H9 (cell line): ENCODE results near the gene KCNIP4. TPM values are rescaled to one million over a fixed set of nuclear protein-coding genes. Genes with fewer than 3 reads are reported as not detected.

Experiments
- DNase-seq: peaks from one replicate; pipeline ENCODE4 v3.0.0-alpha.2; 2017
- H2AFZ ChIP-seq: one replicate; pipeline ENCODE4 v1.6.1; 2013; ENCODE audit warnings: mild to moderate bottlenecking, low read length, control low read depth, moderate library complexity
- H2AK5ac ChIP-seq: 2 replicates; pipeline ENCODE4 v1.6.1; 2013; ENCODE audit warnings: low read length, control low read depth, mixed read lengths; ENCODE audit not compliant: insufficient read length
- H2BK120ac ChIP-seq: one replicate; pipeline ENCODE4 v1.6.1; 2013; ENCODE audit warnings: low read depth, mild to moderate bottlenecking, low read length, control low read depth, inconsistent platforms; ENCODE audit not compliant: poor library complexity, severe bottlenecking
- H2BK12ac ChIP-seq: 2 replicates; pipeline ENCODE4 v1.6.1; 2013; ENCODE audit warnings: low read length, control low read depth, mixed read lengths, low read depth; ENCODE audit not compliant: insufficient read length
- H2BK15ac ChIP-seq: 2 replicates; pipeline ENCODE4 v1.6.1; 2013; ENCODE audit warnings: low read depth, low read length, control low read depth
- H2BK20ac ChIP-seq: one replicate; pipeline ENCODE4 v1.6.1; 2013; ENCODE audit warnings: low read depth, mild to moderate bottlenecking, low read length, control low read depth, inconsistent platforms; ENCODE audit not compliant: poor library complexity, severe bottlenecking
- H2BK5ac ChIP-seq: 2 replicates; pipeline ENCODE4 v1.6.1; 2013; ENCODE audit warnings: low read length, control low read depth, mixed read lengths; ENCODE audit not compliant: insufficient read length
- H3K14ac ChIP-seq: 2 replicates; pipeline ENCODE4 v1.6.1; 2013; ENCODE audit warnings: low read length, control low read depth; ENCODE audit not compliant: insufficient read depth
- H3K18ac ChIP-seq: 2 replicates; pipeline ENCODE4 v1.6.1; 2013; ENCODE audit warnings: low read depth, mild to moderate bottlenecking, mixed read lengths, low read length, control low read depth; ENCODE audit not compliant: insufficient read length
- H3K23ac ChIP-seq: 2 replicates; pipeline ENCODE4 v1.6.1; 2013; ENCODE audit warnings: low read length, control low read depth, mixed read lengths, low read depth; ENCODE audit not compliant: insufficient read length
- H3K23me2 ChIP-seq: 2 replicates; pipeline ENCODE4 v1.6.1; 2013; ENCODE audit warnings: low read depth, mild to moderate bottlenecking, mixed read lengths, low read length, control low read depth; ENCODE audit not compliant: insufficient read length, poor library complexity, severe bottlenecking
- H3K27ac ChIP-seq: 2 replicates; pipeline ENCODE4 v1.5.1; 2013; ENCODE audit warnings: low read length, control low read depth, mixed read lengths, low read depth; ENCODE audit not compliant: insufficient read length
- H3K27me3 ChIP-seq: 2 replicates; pipeline ENCODE4 v1.6.1; 2013; ENCODE audit warnings: low read length, control low read depth, inconsistent platforms; ENCODE audit not compliant: insufficient read depth
- H3K4ac ChIP-seq: 2 replicates; pipeline ENCODE4 v1.6.1; 2013; ENCODE audit warnings: low read depth, mild to moderate bottlenecking, control low read depth, inconsistent platforms, low read length, moderate library complexity
- H3K4me1 ChIP-seq: 2 replicates; pipeline ENCODE4 v1.6.1; 2013; ENCODE audit warnings: low read length, control low read depth, inconsistent platforms; ENCODE audit not compliant: insufficient read depth
- H3K4me2 ChIP-seq: 2 replicates; pipeline ENCODE4 v1.6.1; 2013; ENCODE audit warnings: low read length, control low read depth, mixed read lengths; ENCODE audit not compliant: insufficient read length, insufficient read depth
- H3K56ac ChIP-seq: 2 replicates; pipeline ENCODE4 v1.6.1; 2013; ENCODE audit warnings: low read depth, mild to moderate bottlenecking, mixed read lengths, low read length, control low read depth; ENCODE audit not compliant: insufficient read length
- H3K79me1 ChIP-seq: 2 replicates; pipeline ENCODE4 v1.6.1; 2013; ENCODE audit warnings: low read depth, mild to moderate bottlenecking, moderate library complexity, low read length, control low read depth, inconsistent platforms; ENCODE audit not compliant: insufficient read depth, poor library complexity, severe bottlenecking
- H3K79me2 ChIP-seq: 2 replicates; pipeline ENCODE4 v1.6.1; 2013; ENCODE audit warnings: low read length, control low read depth, inconsistent platforms; ENCODE audit not compliant: insufficient read depth
- H3K9ac ChIP-seq: 2 replicates; pipeline ENCODE4 v1.6.1; 2013; ENCODE audit warnings: low read length, control low read depth, mixed read lengths; ENCODE audit not compliant: insufficient read length; ENCODE audit errors: extremely low read depth
- H3K9me3 ChIP-seq: one replicate; pipeline ENCODE4 v1.6.1; 2013; ENCODE audit warnings: low read depth, low read length, inconsistent platforms; ENCODE audit not compliant: control insufficient read depth
- H3T11ph ChIP-seq: one replicate; pipeline ENCODE4 v1.6.1; 2013; ENCODE audit warnings: mild to moderate bottlenecking, low read length, control low read depth, inconsistent platforms
- H4K20me1 ChIP-seq: one replicate; pipeline ENCODE4 v1.6.1; 2013; ENCODE audit not compliant: control insufficient read depth, insufficient read length, insufficient read depth
- H4K5ac ChIP-seq: 2 replicates; pipeline ENCODE4 v1.6.1; 2013; ENCODE audit warnings: low read depth, mild to moderate bottlenecking, mixed read lengths, low read length, control low read depth; ENCODE audit not compliant: insufficient read length
- H4K8ac ChIP-seq: replicated peaks from 2 replicates; pipeline ENCODE4 v1.6.1; 2013; ENCODE audit warnings: low read length, control low read depth, mixed read lengths, low read depth; ENCODE audit not compliant: insufficient read length
- H4K91ac ChIP-seq: 2 replicates; pipeline ENCODE4 v1.6.1; 2013; ENCODE audit warnings: low read depth, mild to moderate bottlenecking, moderate library complexity, mixed read lengths, low read length, control low read depth; ENCODE audit not compliant: insufficient read length
- H3K27ac Mint-ChIP-seq, 3 experiments: 2 replicates in 2 of 3; 3 replicates in 1 of 3; pipeline ENCODE4 v1.8.0; 2020 to 2021; ENCODE audit warnings: mixed read lengths in 3 of 3, mild to moderate bottlenecking in 1 of 3, moderate library complexity in 1 of 3
- H3K27me3 Mint-ChIP-seq: 2 replicates; pipeline ENCODE4 v1.8.0; 2021; ENCODE audit warnings: low read depth, mild to moderate bottlenecking, moderate library complexity, mixed read lengths
- H3K36me3 Mint-ChIP-seq, 3 experiments: 2 replicates in 2 of 3; 3 replicates in 1 of 3; pipeline ENCODE4 v1.8.0; 2020 to 2021; ENCODE audit warnings: low read depth in 3 of 3, mixed read lengths in 3 of 3; ENCODE audit not compliant: insufficient read depth in 1 of 3
- H3K4me1 Mint-ChIP-seq, 2 experiments: 2 replicates each; pipeline ENCODE4 v1.8.0; 2020; ENCODE audit warnings: mixed read lengths in 2 of 2
- H3K4me3 Mint-ChIP-seq, 2 experiments: 2 replicates in 1 of 2; 3 replicates in 1 of 2; pipeline ENCODE4 v1.8.0; 2020 to 2021; ENCODE audit warnings: mild to moderate bottlenecking in 2 of 2, mixed read lengths in 2 of 2, moderate library complexity in 1 of 2
- H3K9me3 Mint-ChIP-seq, 2 experiments: 2 replicates in 1 of 2; 3 replicates in 1 of 2; pipeline ENCODE4 v1.8.0; 2020; ENCODE audit warnings: mild to moderate bottlenecking in 2 of 2, mixed read lengths in 2 of 2, moderate library complexity in 1 of 2
- WGBS: extraction: QIAGEN DNeasy Blood & Tissue Kit; methylation state at CpG from one replicate; pipeline ENCODE4 v1.1.7; 2013; ENCODE audit warnings: missing lambda C conversion rate, low lambda C conversion rate, mixed read lengths; ENCODE audit not compliant: insufficient read length; ENCODE audit errors: extremely low coverage; 5-methylcytosine and 5-hydroxymethylcytosine counted together
- total RNA-seq: library from RNA; stranded (reverse); gene quantifications from 2 replicates; pipeline ENCODE4 v1.2.1, GENCODE V29; 2021
- TF ChIP-seq, protein P1 (sequence below): fragments of 200-600 bp; sonication (generic); conservative IDR thresholded peaks from 3 replicates; pipeline ENCODE4 v1.8.0; 2021; ENCODE audit warnings: antibody characterized with exemption, mild to moderate bottlenecking

Gene KCNIP4
- total RNA-seq, 1 experiment from 2014 or later = not detected

DNA sequence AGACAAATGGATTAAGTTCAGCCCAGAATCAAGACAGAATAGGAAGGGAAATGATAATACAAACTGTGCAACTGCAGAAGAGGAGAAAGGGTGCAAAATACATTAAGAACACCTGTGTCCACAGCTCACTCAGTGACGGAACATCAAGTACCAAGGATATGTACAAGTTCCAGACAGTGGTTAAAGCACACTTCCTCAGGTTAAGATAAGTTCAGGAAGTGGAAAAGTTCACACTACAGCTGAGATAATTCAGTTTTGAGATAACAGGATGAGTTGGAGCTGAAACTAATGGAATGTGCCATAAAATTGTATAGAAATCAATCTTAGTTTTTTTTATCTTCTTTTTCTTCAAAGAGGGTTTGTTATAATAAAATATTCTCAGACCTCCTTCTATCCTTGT is 419.4 kb downstream of the KCNIP4 start:
- no peaks in the 10 kb centered on the region for H3K27me3 ChIP-seq
- H3K9ac ChIP-seq = no peak overlapping the region
- H2BK5ac ChIP-seq = no peak overlapping the region
- H3T11ph ChIP-seq = no peak overlapping the region
- H3K27me3 Mint-ChIP-seq = no peaks in the 10 kb centered on the region
- no peaks in the 10 kb centered on the region for H3K9me3 Mint-ChIP-seq
- no peak for DNase-seq
- no peak overlapping the region for H3K23ac ChIP-seq
- H3K79me1 ChIP-seq = no peaks in the 10 kb centered on the region
- no peaks in the 10 kb centered on the region for H3K9me3 ChIP-seq
- H2BK20ac ChIP-seq = no peak overlapping the region
- H4K8ac ChIP-seq = no peak overlapping the region
- no peak overlapping the region for H4K5ac ChIP-seq
- H3K23me2 ChIP-seq = no peaks in the 10 kb centered on the region
- H2BK120ac ChIP-seq = no peak overlapping the region
- no peak overlapping the region for H2AFZ ChIP-seq
- no CpG with 5 or more reads among the region's 1 CpG for WGBS
- no peak overlapping the region for H3K4ac ChIP-seq
- H2BK15ac ChIP-seq = no peak overlapping the region
- no peak overlapping the region for H3K18ac ChIP-seq
- no peak overlapping the region for H2AK5ac ChIP-seq
- H4K91ac ChIP-seq = no peak overlapping the region
- H3K14ac ChIP-seq = no peak overlapping the region
- no peak overlapping the region for H3K27ac ChIP-seq
- no peak overlapping the region for H2BK12ac ChIP-seq
- no peak overlapping the region for H3K4me2 ChIP-seq
- no peak overlapping the region for H3K4me3 Mint-ChIP-seq
- TF ChIP-seq, protein P1, sequence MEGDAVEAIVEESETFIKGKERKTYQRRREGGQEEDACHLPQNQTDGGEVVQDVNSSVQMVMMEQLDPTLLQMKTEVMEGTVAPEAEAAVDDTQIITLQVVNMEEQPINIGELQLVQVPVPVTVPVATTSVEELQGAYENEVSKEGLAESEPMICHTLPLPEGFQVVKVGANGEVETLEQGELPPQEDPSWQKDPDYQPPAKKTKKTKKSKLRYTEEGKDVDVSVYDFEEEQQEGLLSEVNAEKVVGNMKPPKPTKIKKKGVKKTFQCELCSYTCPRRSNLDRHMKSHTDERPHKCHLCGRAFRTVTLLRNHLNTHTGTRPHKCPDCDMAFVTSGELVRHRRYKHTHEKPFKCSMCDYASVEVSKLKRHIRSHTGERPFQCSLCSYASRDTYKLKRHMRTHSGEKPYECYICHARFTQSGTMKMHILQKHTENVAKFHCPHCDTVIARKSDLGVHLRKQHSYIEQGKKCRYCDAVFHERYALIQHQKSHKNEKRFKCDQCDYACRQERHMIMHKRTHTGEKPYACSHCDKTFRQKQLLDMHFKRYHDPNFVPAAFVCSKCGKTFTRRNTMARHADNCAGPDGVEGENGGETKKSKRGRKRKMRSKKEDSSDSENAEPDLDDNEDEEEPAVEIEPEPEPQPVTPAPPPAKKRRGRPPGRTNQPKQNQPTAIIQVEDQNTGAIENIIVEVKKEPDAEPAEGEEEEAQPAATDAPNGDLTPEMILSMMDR = no peak
- H3K79me2 ChIP-seq = no peaks in the 10 kb centered on the region
- H3K27ac Mint-ChIP-seq = no peak overlapping the region
- H3K4me1 ChIP-seq = no peaks in the 10 kb centered on the region
- no peak overlapping the region for H3K56ac ChIP-seq
- H4K20me1 ChIP-seq = no peaks in the 10 kb centered on the region
- H3K36me3 Mint-ChIP-seq = no peaks in the 10 kb centered on the region
- no peaks in the 10 kb centered on the region for H3K4me1 Mint-ChIP-seq
